ENCODE data around the gene TOLLIP. TPM values are rescaled to one million over a fixed set of nuclear protein-coding genes. Genes with fewer than 3 reads are reported as not detected.

The TOLLIP gene
- total and polyA plus RNA-seq, 9 of the 15 experiments (the other 6 are each of a cell fraction or from before 2014, with no cell fraction given): 0.23 to 22.8 (median 7.1) TPM

DNA sequence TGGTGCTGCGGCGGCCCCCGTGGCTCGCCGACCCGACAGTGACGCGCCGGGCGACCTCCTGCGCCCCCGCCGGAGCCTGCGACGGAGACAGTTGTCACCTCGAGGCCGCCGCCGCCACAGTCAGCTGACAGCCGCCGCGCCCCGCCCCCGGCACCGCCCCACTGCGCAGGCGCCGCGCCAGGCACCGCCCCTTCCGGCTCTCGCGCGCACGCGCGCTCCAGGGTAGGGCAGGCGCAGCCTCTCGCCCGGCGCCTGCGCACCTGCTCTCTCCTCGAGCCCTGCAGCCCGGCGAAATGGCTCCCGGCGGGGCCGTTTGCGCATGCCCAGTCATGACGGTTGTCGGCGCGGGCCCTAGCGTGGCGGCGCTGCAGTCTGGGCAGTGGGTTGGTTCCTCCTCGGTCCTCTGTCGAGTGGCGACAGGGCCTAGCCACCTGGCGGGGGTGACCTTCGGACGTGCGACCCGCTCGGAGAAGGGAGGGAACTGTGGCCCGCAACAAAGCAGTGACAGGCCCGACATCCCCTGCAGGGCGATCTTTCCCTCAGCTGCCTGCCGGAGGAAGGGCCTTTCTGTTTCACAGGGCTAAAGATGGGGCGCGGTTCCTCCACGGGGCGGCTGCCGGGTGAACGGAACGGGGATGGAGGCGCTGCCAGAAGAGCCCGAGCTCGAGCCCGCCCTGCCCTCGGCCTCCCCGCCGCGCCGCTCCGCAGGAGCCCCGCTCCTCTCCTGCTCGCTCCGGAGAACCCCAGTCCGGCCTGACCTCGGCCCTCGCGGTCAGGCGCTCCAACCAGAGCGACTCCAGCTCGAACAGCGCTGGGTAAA lies at the start of gene TOLLIP (continued):
- no peak for TF ChIP-seq SNRNP70 (optimal IDR thresholded peaks at IDR 0.05; ENCODE audit: low read depth, low read length)
- peak; percentile 95; the same call in 1 of the 2 replicates for TF ChIP-seq CC2D1A (IDR thresholded peaks at IDR 0.05)
- peak; percentile 63 for TF ChIP-seq TBP (optimal IDR thresholded peaks at IDR 0.05; ENCODE audit: low read depth, low read length)
- TF ChIP-seq RBM34 (IDR thresholded peaks at IDR 0.05; ENCODE audit: borderline replicate concordance, insufficient read depth, low read length): no peak
- peak; percentile 99 for TF ChIP-seq MEIS2 (IDR thresholded peaks at IDR 0.05; ENCODE audit: partially characterized antibody)
- no peak for TF ChIP-seq PTTG1 (tag; IDR thresholded peaks at IDR 0.05; ENCODE audit: low read depth)
- no peak for TF ChIP-seq FOS (IDR thresholded peaks at IDR 0.05; ENCODE audit: extremely low read depth, insufficient read length)
- no peak for TF ChIP-seq FOXJ2 (tag; IDR thresholded peaks at IDR 0.05)
- TF ChIP-seq HNRNPLL (IDR thresholded peaks at IDR 0.05; ENCODE audit: low read depth, low read length, poor library complexity, severe bottlenecking): no peak
- TF ChIP-seq GABPB2 (CRISPR knock-in tag; conservative IDR thresholded peaks at IDR 0.05): no peak
- TF ChIP-seq HCFC1 (IDR thresholded peaks at IDR 0.05; ENCODE audit: low read depth, low read length): no peak; the same call in 1 of the 2 replicates
- no peak; the same call in 1 of the 2 replicates for TF ChIP-seq JUN (IDR thresholded peaks at IDR 0.05; ENCODE audit: borderline replicate concordance, low read depth, low read length)
- TF ChIP-seq JUN (CRISPR knock-in tag; IDR thresholded peaks at IDR 0.05; ENCODE audit: borderline replicate concordance): peak; percentile 5; the same call in 1 of the 2 replicates
- TF ChIP-seq, protein P1, sequence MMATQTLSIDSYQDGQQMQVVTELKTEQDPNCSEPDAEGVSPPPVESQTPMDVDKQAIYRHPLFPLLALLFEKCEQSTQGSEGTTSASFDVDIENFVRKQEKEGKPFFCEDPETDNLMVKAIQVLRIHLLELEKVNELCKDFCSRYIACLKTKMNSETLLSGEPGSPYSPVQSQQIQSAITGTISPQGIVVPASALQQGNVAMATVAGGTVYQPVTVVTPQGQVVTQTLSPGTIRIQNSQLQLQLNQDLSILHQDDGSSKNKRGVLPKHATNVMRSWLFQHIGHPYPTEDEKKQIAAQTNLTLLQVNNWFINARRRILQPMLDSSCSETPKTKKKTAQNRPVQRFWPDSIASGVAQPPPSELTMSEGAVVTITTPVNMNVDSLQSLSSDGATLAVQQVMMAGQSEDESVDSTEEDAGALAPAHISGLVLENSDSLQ (IDR thresholded peaks at IDR 0.05): no peak
- TF ChIP-seq SRSF7 (optimal IDR thresholded peaks at IDR 0.05; ENCODE audit: low read depth, low read length): no peak
- TF ChIP-seq GTF2B (IDR thresholded peaks at IDR 0.05; ENCODE audit: extremely low read depth, insufficient read length): no peak
- TF ChIP-seq TOE1 (IDR thresholded peaks at IDR 0.05; ENCODE audit: borderline replicate concordance): no peak
- no peak for TF ChIP-seq TOE1 (CRISPR knock-in tag; IDR thresholded peaks at IDR 0.05; ENCODE audit: borderline replicate concordance, low read depth)
- peak; percentile 83; the same call in 1 of the 2 replicates for TF ChIP-seq KLF13 (tag; IDR thresholded peaks at IDR 0.05; ENCODE audit: borderline replicate concordance, low read depth)
- TF ChIP-seq, protein P2, sequence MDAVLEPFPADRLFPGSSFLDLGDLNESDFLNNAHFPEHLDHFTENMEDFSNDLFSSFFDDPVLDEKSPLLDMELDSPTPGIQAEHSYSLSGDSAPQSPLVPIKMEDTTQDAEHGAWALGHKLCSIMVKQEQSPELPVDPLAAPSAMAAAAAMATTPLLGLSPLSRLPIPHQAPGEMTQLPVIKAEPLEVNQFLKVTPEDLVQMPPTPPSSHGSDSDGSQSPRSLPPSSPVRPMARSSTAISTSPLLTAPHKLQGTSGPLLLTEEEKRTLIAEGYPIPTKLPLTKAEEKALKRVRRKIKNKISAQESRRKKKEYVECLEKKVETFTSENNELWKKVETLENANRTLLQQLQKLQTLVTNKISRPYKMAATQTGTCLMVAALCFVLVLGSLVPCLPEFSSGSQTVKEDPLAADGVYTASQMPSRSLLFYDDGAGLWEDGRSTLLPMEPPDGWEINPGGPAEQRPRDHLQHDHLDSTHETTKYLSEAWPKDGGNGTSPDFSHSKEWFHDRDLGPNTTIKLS (IDR thresholded peaks at IDR 0.05; ENCODE audit: borderline replicate concordance, low read depth): peak; percentile 78
- TF ChIP-seq GTF2E2 (tag; IDR thresholded peaks at IDR 0.05): 0 out of 2 replicates have a peak, but pooled peaks have one; percentile 37
- TF ChIP-seq PHTF2 (CRISPR knock-in tag; IDR thresholded peaks at IDR 0.05): no peak
- no peak for TF ChIP-seq U2AF1 (optimal IDR thresholded peaks at IDR 0.05; ENCODE audit: low read depth, low read length)
- no peak for TF ChIP-seq SMAD1 (IDR thresholded peaks at IDR 0.05; ENCODE audit: low read depth, low read length, partially characterized antibody)

All from K562 (cell line).